Activated T-helper 9 cell treated with anti-CD3 and anti-CD28 coated beads, Interleukin-2, amount 50 U/mL, for 16 hours (primary cell): ENCODE results near the gene KRT78.
"Not testable (repeated sequence)": the region's sequence is repeated elsewhere in the genome, so short reads cannot be mapped to it uniquely, and the experiment has no call there.

Experiments used
- DNase-seq: peaks from one replicate; pipeline ENCODE4 v3.0.0-alpha.2; 2020; ENCODE audit warnings: low read depth

The KRT78 gene

GRCh38 chr12:52795694-52796428 is 52.9 kb downstream of the KRT78 start, which contains the start of gene KRT3:
TSS of gene KRT3 (minus strand) at chr12:52796117. CDS start at chr12:52796042, 75 bp downstream.
- no peak for DNase-seq

- DNase-seq, result not testable (repeated sequence)
These were observed 53.5 kb downstream of the KRT78 start for GRCh38 chr12:52795332-52795674.

- no peak for DNase-seq
These were observed 54.1 kb downstream of the KRT78 start for GRCh38 chr12:52794479-52795331.

- no peak for DNase-seq
These were observed 56.4 kb downstream of the KRT78 start for GRCh38 chr12:52792185-52793029.

- no peak for DNase-seq
These were observed 57.3 kb downstream of the KRT78 start for GRCh38 chr12:52791271-52792184.

GRCh38 chr12:52790427-52791270 is 58.1 kb downstream of the KRT78 start:
- no peak for DNase-seq

- no peak for DNase-seq
These were observed 59.0 kb downstream of the KRT78 start for GRCh38 chr12:52789637-52790426.

GRCh38 chr12:52788876-52789636 is 59.7 kb downstream of the KRT78 start:
- no peak for DNase-seq

GRCh38 chr12:52788192-52788875 is 60.5 kb downstream of the KRT78 start:
- DNase-seq, result no peak
